GM12878 (cell line): ENCODE data around the gene MASP1. TPM values are rescaled to one million over a fixed set of nuclear protein-coding genes. Genes with fewer than 3 reads are reported as not detected.

ENCODE experiments used
- ATAC-seq: fragments of 200-7000 bp; cut with Tn5 transposase; 3 replicates; pipeline ENCODE4 v1.9.1; 2020; ENCODE audit warnings: mild to moderate bottlenecking, moderate library complexity
- BruUV-seq: library from RNA; stranded (reverse); fragments of 400-500 nt; replicated peaks from 2 replicates; lab custom pipeline; 2021; lab: Mats Ljungman, UMichigan
- CTCF ChIA-PET: fragments of 300-600 bp; sonication (Branson Sonifier 250); formaldehyde crosslinking; extraction: SDS; loops from one replicate; lab custom pipeline; 2021; ENCODE audit warnings: inconsistent platforms; lab: Yijun Ruan, JAX
- POLR2A ChIA-PET: fragments of 350-600 bp; formaldehyde crosslinking; extraction: SDS; loops from one replicate; lab custom pipeline; 2021; ENCODE audit warnings: inconsistent platforms; lab: Charles Lee
- RAD21 ChIA-PET: fragments of 300-600 bp; sonication (Branson Sonifier 250); formaldehyde crosslinking; loops from one replicate; lab custom pipeline; 2023; ENCODE audit warnings: antibody characterized with exemption; ENCODE audit not compliant: unreplicated experiment; lab: Charles Lee
- SMC1A ChIA-PET: fragments of 300-600 bp; sonication (Branson Sonifier 250); formaldehyde crosslinking; loops from one replicate; lab custom pipeline; 2023; ENCODE audit not compliant: unreplicated experiment, uncharacterized antibody; lab: Charles Lee
- DNase-seq: peaks from one replicate; pipeline ENCODE4 v3.0.0-alpha.2; 2011; ENCODE audit warnings: low read depth, low spot score
- FAIRE-seq: peaks from 3 replicates; lab custom pipeline; 2011; peaks lifted over from hg19 to GRCh38; lab: Jason Lieb, UNC
- H2AFZ ChIP-seq: 2 replicates; pipeline ENCODE4 v1.6.0; 2011; ENCODE audit warnings: low read depth, low read length, control low read depth; ENCODE audit not compliant: control insufficient read depth
- H3K27ac ChIP-seq: 2 replicates; pipeline ENCODE4 v1.5.1; 2011; ENCODE audit warnings: control low read depth; ENCODE audit not compliant: control insufficient read depth, insufficient read depth
- H3K27me3 ChIP-seq, 2 experiments: replicated peaks in 1 of 2; 2 replicates each; pipeline versions ENCODE4 v1.6.0 to v1.6.1; 2011; ENCODE audit warnings: low read length in 1 of 2; ENCODE audit not compliant: control insufficient read depth in 2 of 2, insufficient read depth in 2 of 2
- H3K36me3 ChIP-seq, 2 experiments: 2 replicates each; pipeline ENCODE4 v1.5.1; 2011; ENCODE audit warnings: low read length in 1 of 2; ENCODE audit not compliant: control insufficient read depth in 2 of 2, insufficient read depth in 2 of 2
- H3K4me1 ChIP-seq: 2 replicates; pipeline ENCODE4 v1.6.1; 2011; ENCODE audit warnings: mild to moderate bottlenecking, low read length, moderate library complexity, mixed read lengths; ENCODE audit not compliant: control insufficient read depth, insufficient read depth
- H3K4me2 ChIP-seq: 2 replicates; pipeline ENCODE4 v1.6.0; 2011; ENCODE audit warnings: control low read depth; ENCODE audit not compliant: control insufficient read depth, insufficient read depth
- H3K4me3 ChIP-seq: fragments of 200-600 bp; sonication (generic); 2 replicates; pipeline ENCODE4 v1.5.1; 2016
- H3K79me2 ChIP-seq: 2 replicates; pipeline ENCODE4 v1.6.0; 2011; ENCODE audit warnings: low read length; ENCODE audit not compliant: control insufficient read depth, insufficient read depth
- H3K9ac ChIP-seq: 2 replicates; pipeline ENCODE4 v1.8.0; 2011; ENCODE audit warnings: low read length, control low read depth, mixed read lengths; ENCODE audit not compliant: control insufficient read depth, insufficient read depth
- H3K9me3 ChIP-seq: replicated peaks from 3 replicates; pipeline ENCODE4 v1.5.1; 2011; ENCODE audit warnings: mild to moderate bottlenecking, low read length; ENCODE audit not compliant: control insufficient read depth, insufficient read depth
- H4K20me1 ChIP-seq: 2 replicates; pipeline ENCODE4 v1.6.0; 2011; ENCODE audit not compliant: control insufficient read depth, insufficient read depth
- MYC ChIP-seq: IDR thresholded peaks from 2 replicates; pipeline ENCODE4 v1.6.1; 2011; ENCODE audit warnings: mild to moderate bottlenecking, low read length, moderate library complexity, inconsistent platforms; ENCODE audit not compliant: insufficient read depth, insufficient replicate concordance, insufficient read length, severe bottlenecking
- USF2 ChIP-seq: IDR thresholded peaks from 2 replicates; pipeline ENCODE4 v1.6.1; 2011; ENCODE audit warnings: low read depth, low read length, improper control_type of control experiment, borderline replicate concordance
- ZNF207 ChIP-seq: fragments of 450-650 bp; IDR thresholded peaks from 2 replicates; pipeline ENCODE4 v1.6.1; 2014; ENCODE audit warnings: antibody characterized with exemption, mild to moderate bottlenecking, borderline replicate concordance
- ZSCAN29 ChIP-seq: fragments of 450-650 bp; IDR thresholded peaks from 2 replicates; pipeline ENCODE4 v1.6.1; 2017; ENCODE audit warnings: mild to moderate bottlenecking, moderate library complexity
- WGBS: methylation state at CpG from one replicate; pipeline ENCODE4 v1.1.6; 2016; ENCODE audit warnings: low lambda C conversion rate; ENCODE audit not compliant: insufficient replicate concordance, insufficient coverage; ENCODE audit errors: missing lambda C conversion rate; 5-methylcytosine and 5-hydroxymethylcytosine counted together
- in situ Hi-C: fragments of 300-500 bp; cut with MboI; formaldehyde crosslinking; loops from 9 replicates; pipeline ENCODE4 v1.14.3; 2018; ENCODE audit warnings: mixed read lengths
- intact Hi-C: fragments of 100-400 bp; cut with micrococcal nuclease; formaldehyde crosslinking; loops from one replicate; pipeline ENCODE4 v1.14.2; 2022; ENCODE audit not compliant: unreplicated experiment
- polyA plus RNA-seq, 11 experiments: library from polyadenylated mRNA; depleted of rRNA in 4 of 11; unstranded in 6 of 11; stranded (reverse) in 5 of 11; fragments of >200 nt; fragmentation: Nextera tagmentation in 4 of 11; fragmentation: Illumina TruSeq in 1 of 11; extraction: Ambion mirVana in 4 of 11; extraction: Trizol in 1 of 11; gene quantifications; 1 replicate in 1 of 11; 2 replicates in 10 of 11; pipeline versions ENCODE4 v1.2.1 to v1.2.3, GENCODE V29; 2011 to 2016; ENCODE audit warnings: inconsistent platforms in 2 of 11, missing spikeins in 2 of 11, low read depth in 1 of 11
- total RNA-seq, 4 experiments: library from RNA; depleted of rRNA in 3 of 4; stranded (reverse); fragments of >200 nt in 3 of 4; fragmentation: Illumina TruSeq in 1 of 4; extraction: Trizol in 1 of 4; gene quantifications; 2 replicates each; pipeline versions ENCODE4 v1.2.1 to v1.2.3, GENCODE V29; 2013 to 2021

The MASP1 gene
- total and polyA plus RNA-seq, 10 of the 15 experiments (the other 5 are each of a cell fraction or from before 2014, with no cell fraction given) = 0.05 TPM; not detected in 9

GRCh38 chr3:187276397-187277128, 15.0 kb downstream of the MASP1 start:
- Histone ChIP-seq H3K4me1 (no peaks in the 10 kb centered on the region), H3K36me3 (no peaks in the 10 kb centered on the region), H3K27ac (no peak overlapping the region), H3K27me3 (peaks cover 0 to 4% of the 10 kb centered on the region in 2 experiments; a peak in 2 of 4 replicates), H4K20me1 (no peaks in the 10 kb centered on the region), H3K4me3 (no peak overlapping the region), H3K79me2 (no peaks in the 10 kb centered on the region), H2AFZ (no peak overlapping the region), H3K4me2 (no peak overlapping the region), H3K9me3 (no peaks in the 10 kb centered on the region), H3K9ac (no peak overlapping the region)
- DNase-seq (no peak), ATAC-seq (no peak), FAIRE-seq (no peak)
- intact Hi-C loops (no loop called here), in situ Hi-C loops (no loop called here)
- no TSS peak for BruUV-seq
- SMC1A ChIA-PET = interaction anchor here (1.1 kb wide), 1 partner anchor 18 kb away, joined by 3 read pairs; no protein-coding TSS in a partner anchor
- WGBS = 16% methylated on average over 7 of the region's 7 CpGs
- RAD21 ChIA-PET = no interaction called here
- CTCF ChIA-PET = no interaction called here
- no peak for TF ChIP-seq USF2
- TF ChIP-seq, all 136 proteins: peak for 0
- POLR2A ChIA-PET = no interaction called here

- WGBS = 6% methylated on average over 5 of the region's 5 CpGs
- H3K4me3 ChIP-seq = no peak overlapping the region
- H4K20me1 ChIP-seq = no peaks in the 10 kb centered on the region
- ChIA-PET POLR2A (no interaction called here), RAD21 (interaction anchor here (0.8 kb wide), 1 partner anchor 9 kb away, joined by 3 read pairs; no protein-coding TSS in a partner anchor), SMC1A (no interaction called here), CTCF (interaction anchor here (0.6 to 1.3 kb wide), 2 partner anchors 10 to 45 kb away, joined by 3 read pairs; no protein-coding TSS in a partner anchor)
- no peaks in the 10 kb centered on the region for H3K79me2 ChIP-seq
- TF ChIP-seq ZSCAN29 = no peak
- TF ChIP-seq ZNF207 = no peak
- no peak for TF ChIP-seq MYC
- intact Hi-C loops (no loop called here), in situ Hi-C loops (no loop called here)
- no peak overlapping the region for H2AFZ ChIP-seq
- no peak overlapping the region for H3K9ac ChIP-seq
- H3K36me3 ChIP-seq = no peaks in the 10 kb centered on the region
- no peaks in the 10 kb centered on the region for H3K9me3 ChIP-seq
- ATAC-seq (no peak), FAIRE-seq (no peak), DNase-seq (no peak)
- H3K4me1 ChIP-seq = no peaks in the 10 kb centered on the region
- H3K4me2 ChIP-seq = no peak overlapping the region
- H3K27me3 ChIP-seq = peaks cover 0 to 2% of the 10 kb centered on the region in 2 experiments; a peak in 2 of 4 replicates
- no peak overlapping the region for H3K27ac ChIP-seq
- BruUV-seq = no TSS peak
Observed at GRCh38 chr3:187274977-187275338, 16.6 kb downstream of the MASP1 start.
